D721Med (cell line): ENCODE measurements around the gene HSPBAP1.

Source experiments
- DNase-seq: peaks from one replicate; pipeline ENCODE4 v3.0.0; 2011; ENCODE audit warnings: low spot score; ENCODE audit not compliant: insufficient read length
- FAIRE-seq: peaks from 2 replicates; lab custom pipeline; 2011; peaks lifted over from hg19 to GRCh38; lab: Jason Lieb, UNC
- TF ChIP-seq, protein P1 (sequence below): IDR thresholded peaks from 2 replicates; pipeline ENCODE4 v1.5.1; 2012; ENCODE audit warnings: mild to moderate bottlenecking, control low read depth; ENCODE audit not compliant: insufficient read depth; ENCODE audit errors: missing control alignments

Gene HSPBAP1

GRCh38 chr3:122772827-122773226 is 20.8 kb downstream of the HSPBAP1 start:
- DNase-seq (no peak), FAIRE-seq (no peak)

GRCh38 chr3:122770521-122771202 is 23.0 kb downstream of the HSPBAP1 start:
- no peak for DNase-seq
- FAIRE-seq: no peak
- TF ChIP-seq, protein P1, sequence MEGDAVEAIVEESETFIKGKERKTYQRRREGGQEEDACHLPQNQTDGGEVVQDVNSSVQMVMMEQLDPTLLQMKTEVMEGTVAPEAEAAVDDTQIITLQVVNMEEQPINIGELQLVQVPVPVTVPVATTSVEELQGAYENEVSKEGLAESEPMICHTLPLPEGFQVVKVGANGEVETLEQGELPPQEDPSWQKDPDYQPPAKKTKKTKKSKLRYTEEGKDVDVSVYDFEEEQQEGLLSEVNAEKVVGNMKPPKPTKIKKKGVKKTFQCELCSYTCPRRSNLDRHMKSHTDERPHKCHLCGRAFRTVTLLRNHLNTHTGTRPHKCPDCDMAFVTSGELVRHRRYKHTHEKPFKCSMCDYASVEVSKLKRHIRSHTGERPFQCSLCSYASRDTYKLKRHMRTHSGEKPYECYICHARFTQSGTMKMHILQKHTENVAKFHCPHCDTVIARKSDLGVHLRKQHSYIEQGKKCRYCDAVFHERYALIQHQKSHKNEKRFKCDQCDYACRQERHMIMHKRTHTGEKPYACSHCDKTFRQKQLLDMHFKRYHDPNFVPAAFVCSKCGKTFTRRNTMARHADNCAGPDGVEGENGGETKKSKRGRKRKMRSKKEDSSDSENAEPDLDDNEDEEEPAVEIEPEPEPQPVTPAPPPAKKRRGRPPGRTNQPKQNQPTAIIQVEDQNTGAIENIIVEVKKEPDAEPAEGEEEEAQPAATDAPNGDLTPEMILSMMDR: no peak

More at GRCh38 chr3:122772827-122773226, 20.8 kb downstream of the HSPBAP1 start:
- TF ChIP-seq, protein P1: no peak

GRCh38 chr3:122767540-122768372 is 25.9 kb downstream of the HSPBAP1 start:
- DNase-seq (no peak), FAIRE-seq (no peak)
- TF ChIP-seq, protein P1: no peak

DNA sequence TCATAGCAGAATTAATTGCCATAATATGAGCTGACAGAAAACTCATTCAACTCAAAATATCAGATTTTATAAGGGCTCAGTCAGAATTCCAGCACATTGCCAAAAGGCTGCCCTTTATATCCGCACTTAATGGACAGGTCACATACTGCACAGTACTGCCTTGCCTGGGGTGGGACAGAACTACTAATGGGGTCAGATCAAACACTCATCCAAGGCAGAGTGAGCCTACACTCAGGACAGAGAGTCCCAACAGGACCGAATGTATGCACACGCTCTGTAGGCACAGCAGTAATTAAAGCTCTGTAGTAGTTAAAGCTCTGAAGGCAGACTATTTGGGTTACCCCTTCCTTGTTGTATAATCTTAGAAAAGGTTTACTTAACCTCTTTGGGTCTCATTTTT is 27.2 kb downstream of the HSPBAP1 start:
- DNase-seq (no peak), FAIRE-seq (no peak)
- TF ChIP-seq, protein P1: no peak

DNA sequence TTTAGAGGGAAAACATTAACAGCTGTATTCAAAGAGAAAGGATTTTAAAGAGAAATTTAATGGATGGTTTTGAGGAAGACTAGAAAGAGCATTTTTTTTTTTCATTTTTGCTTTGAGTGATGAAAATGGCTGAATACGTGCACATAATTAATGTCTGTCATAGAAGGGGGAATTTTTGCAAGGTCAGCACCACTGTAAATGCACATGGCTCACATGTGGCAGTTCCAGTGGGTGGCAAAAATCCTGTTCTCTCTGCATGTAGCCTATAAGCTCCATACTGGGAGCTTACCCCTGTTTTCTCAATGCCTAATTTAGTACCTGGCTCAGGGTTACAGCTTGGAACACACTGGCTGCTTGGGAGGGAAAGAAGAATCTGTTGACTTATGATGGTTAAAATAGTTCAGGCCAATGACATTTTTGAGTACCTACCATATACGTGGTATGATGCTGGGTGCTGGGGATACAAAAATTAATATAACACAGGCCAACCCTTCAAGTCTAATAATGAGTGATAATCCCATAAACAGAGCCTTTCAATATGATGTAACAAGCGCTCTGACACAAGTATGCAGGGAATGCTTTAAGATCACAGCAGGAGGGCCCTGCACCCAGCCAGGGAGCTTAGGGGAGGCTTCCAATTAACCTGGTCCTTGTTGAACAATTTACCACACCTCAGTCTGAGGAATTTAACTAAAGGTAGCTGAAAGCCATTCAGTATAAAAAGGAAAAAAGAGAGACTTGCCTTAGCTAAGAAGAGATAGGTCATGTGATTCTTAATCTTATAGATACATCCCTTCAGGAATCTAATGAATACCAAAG is 33.0 kb downstream of the HSPBAP1 start:
- FAIRE-seq (no peak), DNase-seq (no peak)
- TF ChIP-seq, protein P1: no peak

- DNase-seq (no peak), FAIRE-seq (no peak)
- TF ChIP-seq, protein P1: no peak
These were observed 34.6 kb downstream of the HSPBAP1 start for GRCh38 chr3:122758877-122759560.
